ENCODE data around the gene EFCAB7.

EFCAB7 gene

GRCh38 chr1:63619558-63619957 lies 96.2 kb downstream of the EFCAB7 start:
- no peaks in the 10 kb centered on the region for H3K27me3 ChIP-seq (ENCODE audit: low read depth, low read length)
- H3K4me2 ChIP-seq (ENCODE audit: low read length): no peak overlapping the region
- TF ChIP-seq CTCF (IDR thresholded peaks at IDR 0.05; ENCODE audit: low read depth, low read length) (no peak), EZH2phosphoT487 (IDR thresholded peaks at IDR 0.05; ENCODE audit: low read depth) (no peak)
- H3K9ac ChIP-seq (ENCODE audit: low read length): no peak overlapping the region
- no peaks in the 10 kb centered on the region for H3K36me3 ChIP-seq (replicated peaks; ENCODE audit: low read depth, low read length)
- H3K27ac ChIP-seq (ENCODE audit: low read length): no peak overlapping the region
- H2AFZ ChIP-seq (ENCODE audit: low read depth, low read length): no peak overlapping the region
- no peaks in the 10 kb centered on the region for H3K9me3 ChIP-seq (ENCODE audit: insufficient read depth, low read length)
- H3K4me1 ChIP-seq (ENCODE audit: low read length): peaks cover 7% of the 10 kb centered on the region
- no peaks in the 10 kb centered on the region for H3K79me2 ChIP-seq (ENCODE audit: low read length)
- H4K20me1 ChIP-seq (ENCODE audit: insufficient read depth, low read length): no peaks in the 10 kb centered on the region
- no peak overlapping the region for H3K4me3 ChIP-seq (ENCODE audit: low read length)

GRCh38 chr1:63620671-63621070 lies 97.3 kb downstream of the EFCAB7 start:
- TF ChIP-seq EZH2phosphoT487 (IDR thresholded peaks at IDR 0.05; ENCODE audit: low read depth) (no peak), CTCF (IDR thresholded peaks at IDR 0.05; ENCODE audit: low read depth, low read length) (no peak)
- Histone ChIP-seq H3K36me3 (replicated peaks; ENCODE audit: low read depth, low read length) (no peaks in the 10 kb centered on the region), H3K79me2 (ENCODE audit: low read length) (no peaks in the 10 kb centered on the region), H3K4me3 (ENCODE audit: low read length) (no peak overlapping the region), H3K27ac (ENCODE audit: low read length) (no peak overlapping the region), H3K9ac (ENCODE audit: low read length) (no peak overlapping the region), H3K27me3 (ENCODE audit: low read depth, low read length) (no peaks in the 10 kb centered on the region), H3K9me3 (ENCODE audit: insufficient read depth, low read length) (no peaks in the 10 kb centered on the region), H4K20me1 (ENCODE audit: insufficient read depth, low read length) (no peaks in the 10 kb centered on the region), H3K4me1 (ENCODE audit: low read length) (peaks cover 7% of the 10 kb centered on the region), H3K4me2 (ENCODE audit: low read length) (no peak overlapping the region), H2AFZ (ENCODE audit: low read depth, low read length) (no peak overlapping the region)

- Histone ChIP-seq H3K79me2 (ENCODE audit: low read length) (no peaks in the 10 kb centered on the region), H3K36me3 (replicated peaks; ENCODE audit: low read depth, low read length) (no peaks in the 10 kb centered on the region), H3K9me3 (ENCODE audit: insufficient read depth, low read length) (no peaks in the 10 kb centered on the region), H3K27me3 (ENCODE audit: low read depth, low read length) (no peaks in the 10 kb centered on the region), H3K9ac (ENCODE audit: low read length) (no peak overlapping the region), H3K4me2 (ENCODE audit: low read length) (no peak overlapping the region), H3K4me3 (ENCODE audit: low read length) (no peak overlapping the region), H3K27ac (ENCODE audit: low read length) (no peak overlapping the region), H2AFZ (ENCODE audit: low read depth, low read length) (no peak overlapping the region), H3K4me1 (ENCODE audit: low read length) (peaks cover 7% of the 10 kb centered on the region), H4K20me1 (ENCODE audit: insufficient read depth, low read length) (no peaks in the 10 kb centered on the region)
- TF ChIP-seq CTCF (IDR thresholded peaks at IDR 0.05; ENCODE audit: low read depth, low read length) (no peak), EZH2phosphoT487 (IDR thresholded peaks at IDR 0.05; ENCODE audit: low read depth) (no peak)
Observed at GRCh38 chr1:63621075-63621474, 97.8 kb downstream of the EFCAB7 start.

- Histone ChIP-seq H3K4me1 (ENCODE audit: low read length) (peaks cover 7% of the 10 kb centered on the region), H2AFZ (ENCODE audit: low read depth, low read length) (no peak overlapping the region), H3K9me3 (ENCODE audit: insufficient read depth, low read length) (no peaks in the 10 kb centered on the region), H4K20me1 (ENCODE audit: insufficient read depth, low read length) (no peaks in the 10 kb centered on the region), H3K9ac (ENCODE audit: low read length) (no peak overlapping the region), H3K27me3 (ENCODE audit: low read depth, low read length) (no peaks in the 10 kb centered on the region), H3K4me3 (ENCODE audit: low read length) (no peak overlapping the region), H3K36me3 (replicated peaks; ENCODE audit: low read depth, low read length) (no peaks in the 10 kb centered on the region), H3K4me2 (ENCODE audit: low read length) (no peak overlapping the region), H3K79me2 (ENCODE audit: low read length) (no peaks in the 10 kb centered on the region), H3K27ac (ENCODE audit: low read length) (no peak overlapping the region)
- TF ChIP-seq EZH2phosphoT487 (IDR thresholded peaks at IDR 0.05; ENCODE audit: low read depth): no peak
Observed at GRCh38 chr1:63621698-63622097, 98.4 kb downstream of the EFCAB7 start.

All from OCI-LY3 (cell line).